H9 (cell line): Measurements from ENCODE around the gene CHMP2A. TPM values are rescaled to one million over a fixed set of nuclear protein-coding genes. Genes with fewer than 3 reads are reported as not detected.

Experiments used
- DNase-seq: peaks from one replicate; pipeline ENCODE4 v3.0.0-alpha.2; 2017
- H2AFZ ChIP-seq: one replicate; pipeline ENCODE4 v1.6.1; 2013; ENCODE audit warnings: mild to moderate bottlenecking, low read length, control low read depth, moderate library complexity
- H2AK5ac ChIP-seq: 2 replicates; pipeline ENCODE4 v1.6.1; 2013; ENCODE audit warnings: low read length, control low read depth, mixed read lengths; ENCODE audit not compliant: insufficient read length
- H2BK120ac ChIP-seq: one replicate; pipeline ENCODE4 v1.6.1; 2013; ENCODE audit warnings: low read depth, mild to moderate bottlenecking, low read length, control low read depth, inconsistent platforms; ENCODE audit not compliant: poor library complexity, severe bottlenecking
- H2BK12ac ChIP-seq: 2 replicates; pipeline ENCODE4 v1.6.1; 2013; ENCODE audit warnings: low read length, control low read depth, mixed read lengths, low read depth; ENCODE audit not compliant: insufficient read length
- H2BK15ac ChIP-seq: 2 replicates; pipeline ENCODE4 v1.6.1; 2013; ENCODE audit warnings: low read depth, low read length, control low read depth
- H2BK20ac ChIP-seq: one replicate; pipeline ENCODE4 v1.6.1; 2013; ENCODE audit warnings: low read depth, mild to moderate bottlenecking, low read length, control low read depth, inconsistent platforms; ENCODE audit not compliant: poor library complexity, severe bottlenecking
- H2BK5ac ChIP-seq: 2 replicates; pipeline ENCODE4 v1.6.1; 2013; ENCODE audit warnings: low read length, control low read depth, mixed read lengths; ENCODE audit not compliant: insufficient read length
- H3K14ac ChIP-seq: 2 replicates; pipeline ENCODE4 v1.6.1; 2013; ENCODE audit warnings: low read length, control low read depth; ENCODE audit not compliant: insufficient read depth
- H3K18ac ChIP-seq: 2 replicates; pipeline ENCODE4 v1.6.1; 2013; ENCODE audit warnings: low read depth, mild to moderate bottlenecking, mixed read lengths, low read length, control low read depth; ENCODE audit not compliant: insufficient read length
- H3K23ac ChIP-seq: 2 replicates; pipeline ENCODE4 v1.6.1; 2013; ENCODE audit warnings: low read length, control low read depth, mixed read lengths, low read depth; ENCODE audit not compliant: insufficient read length
- H3K23me2 ChIP-seq: 2 replicates; pipeline ENCODE4 v1.6.1; 2013; ENCODE audit warnings: low read depth, mild to moderate bottlenecking, mixed read lengths, low read length, control low read depth; ENCODE audit not compliant: insufficient read length, poor library complexity, severe bottlenecking
- H3K27ac ChIP-seq: 2 replicates; pipeline ENCODE4 v1.5.1; 2013; ENCODE audit warnings: low read length, control low read depth, mixed read lengths, low read depth; ENCODE audit not compliant: insufficient read length
- H3K27me3 ChIP-seq: 2 replicates; pipeline ENCODE4 v1.6.1; 2013; ENCODE audit warnings: low read length, control low read depth, inconsistent platforms; ENCODE audit not compliant: insufficient read depth
- H3K4ac ChIP-seq: 2 replicates; pipeline ENCODE4 v1.6.1; 2013; ENCODE audit warnings: low read depth, mild to moderate bottlenecking, control low read depth, inconsistent platforms, low read length, moderate library complexity
- H3K4me1 ChIP-seq: 2 replicates; pipeline ENCODE4 v1.6.1; 2013; ENCODE audit warnings: low read length, control low read depth, inconsistent platforms; ENCODE audit not compliant: insufficient read depth
- H3K4me2 ChIP-seq: 2 replicates; pipeline ENCODE4 v1.6.1; 2013; ENCODE audit warnings: low read length, control low read depth, mixed read lengths; ENCODE audit not compliant: insufficient read length, insufficient read depth
- H3K56ac ChIP-seq: 2 replicates; pipeline ENCODE4 v1.6.1; 2013; ENCODE audit warnings: low read depth, mild to moderate bottlenecking, mixed read lengths, low read length, control low read depth; ENCODE audit not compliant: insufficient read length
- H3K79me1 ChIP-seq: 2 replicates; pipeline ENCODE4 v1.6.1; 2013; ENCODE audit warnings: low read depth, mild to moderate bottlenecking, moderate library complexity, low read length, control low read depth, inconsistent platforms; ENCODE audit not compliant: insufficient read depth, poor library complexity, severe bottlenecking
- H3K79me2 ChIP-seq: 2 replicates; pipeline ENCODE4 v1.6.1; 2013; ENCODE audit warnings: low read length, control low read depth, inconsistent platforms; ENCODE audit not compliant: insufficient read depth
- H3K9ac ChIP-seq: 2 replicates; pipeline ENCODE4 v1.6.1; 2013; ENCODE audit warnings: low read length, control low read depth, mixed read lengths; ENCODE audit not compliant: insufficient read length; ENCODE audit errors: extremely low read depth
- H3K9me3 ChIP-seq: one replicate; pipeline ENCODE4 v1.6.1; 2013; ENCODE audit warnings: low read depth, low read length, inconsistent platforms; ENCODE audit not compliant: control insufficient read depth
- H3T11ph ChIP-seq: one replicate; pipeline ENCODE4 v1.6.1; 2013; ENCODE audit warnings: mild to moderate bottlenecking, low read length, control low read depth, inconsistent platforms
- H4K20me1 ChIP-seq: one replicate; pipeline ENCODE4 v1.6.1; 2013; ENCODE audit not compliant: control insufficient read depth, insufficient read length, insufficient read depth
- H4K5ac ChIP-seq: 2 replicates; pipeline ENCODE4 v1.6.1; 2013; ENCODE audit warnings: low read depth, mild to moderate bottlenecking, mixed read lengths, low read length, control low read depth; ENCODE audit not compliant: insufficient read length
- H4K8ac ChIP-seq: replicated peaks from 2 replicates; pipeline ENCODE4 v1.6.1; 2013; ENCODE audit warnings: low read length, control low read depth, mixed read lengths, low read depth; ENCODE audit not compliant: insufficient read length
- H4K91ac ChIP-seq: 2 replicates; pipeline ENCODE4 v1.6.1; 2013; ENCODE audit warnings: low read depth, mild to moderate bottlenecking, moderate library complexity, mixed read lengths, low read length, control low read depth; ENCODE audit not compliant: insufficient read length
- H3K27ac Mint-ChIP-seq, 3 experiments: 2 replicates in 2 of 3; 3 replicates in 1 of 3; pipeline ENCODE4 v1.8.0; 2020 to 2021; ENCODE audit warnings: mixed read lengths in 3 of 3, mild to moderate bottlenecking in 1 of 3, moderate library complexity in 1 of 3
- H3K27me3 Mint-ChIP-seq: 2 replicates; pipeline ENCODE4 v1.8.0; 2021; ENCODE audit warnings: low read depth, mild to moderate bottlenecking, moderate library complexity, mixed read lengths
- H3K36me3 Mint-ChIP-seq, 3 experiments: 2 replicates in 2 of 3; 3 replicates in 1 of 3; pipeline ENCODE4 v1.8.0; 2020 to 2021; ENCODE audit warnings: low read depth in 3 of 3, mixed read lengths in 3 of 3; ENCODE audit not compliant: insufficient read depth in 1 of 3
- H3K4me1 Mint-ChIP-seq, 2 experiments: 2 replicates each; pipeline ENCODE4 v1.8.0; 2020; ENCODE audit warnings: mixed read lengths in 2 of 2
- H3K4me3 Mint-ChIP-seq, 2 experiments: 2 replicates in 1 of 2; 3 replicates in 1 of 2; pipeline ENCODE4 v1.8.0; 2020 to 2021; ENCODE audit warnings: mild to moderate bottlenecking in 2 of 2, mixed read lengths in 2 of 2, moderate library complexity in 1 of 2
- H3K9me3 Mint-ChIP-seq, 2 experiments: 2 replicates in 1 of 2; 3 replicates in 1 of 2; pipeline ENCODE4 v1.8.0; 2020; ENCODE audit warnings: mild to moderate bottlenecking in 2 of 2, mixed read lengths in 2 of 2, moderate library complexity in 1 of 2
- CTCF ChIP-seq: fragments of 200-600 bp; sonication (generic); conservative IDR thresholded peaks from 3 replicates; pipeline ENCODE4 v1.8.0; 2021; ENCODE audit warnings: antibody characterized with exemption, mild to moderate bottlenecking
- WGBS: extraction: QIAGEN DNeasy Blood & Tissue Kit; methylation state at CpG from one replicate; pipeline ENCODE4 v1.1.7; 2013; ENCODE audit warnings: missing lambda C conversion rate, low lambda C conversion rate, mixed read lengths; ENCODE audit not compliant: insufficient read length; ENCODE audit errors: extremely low coverage; 5-methylcytosine and 5-hydroxymethylcytosine counted together
- total RNA-seq: library from RNA; stranded (reverse); gene quantifications from 2 replicates; pipeline ENCODE4 v1.2.1, GENCODE V29; 2021

Gene CHMP2A
- total RNA-seq, 1 experiment from 2014 or later, result 109 TPM

DNA sequence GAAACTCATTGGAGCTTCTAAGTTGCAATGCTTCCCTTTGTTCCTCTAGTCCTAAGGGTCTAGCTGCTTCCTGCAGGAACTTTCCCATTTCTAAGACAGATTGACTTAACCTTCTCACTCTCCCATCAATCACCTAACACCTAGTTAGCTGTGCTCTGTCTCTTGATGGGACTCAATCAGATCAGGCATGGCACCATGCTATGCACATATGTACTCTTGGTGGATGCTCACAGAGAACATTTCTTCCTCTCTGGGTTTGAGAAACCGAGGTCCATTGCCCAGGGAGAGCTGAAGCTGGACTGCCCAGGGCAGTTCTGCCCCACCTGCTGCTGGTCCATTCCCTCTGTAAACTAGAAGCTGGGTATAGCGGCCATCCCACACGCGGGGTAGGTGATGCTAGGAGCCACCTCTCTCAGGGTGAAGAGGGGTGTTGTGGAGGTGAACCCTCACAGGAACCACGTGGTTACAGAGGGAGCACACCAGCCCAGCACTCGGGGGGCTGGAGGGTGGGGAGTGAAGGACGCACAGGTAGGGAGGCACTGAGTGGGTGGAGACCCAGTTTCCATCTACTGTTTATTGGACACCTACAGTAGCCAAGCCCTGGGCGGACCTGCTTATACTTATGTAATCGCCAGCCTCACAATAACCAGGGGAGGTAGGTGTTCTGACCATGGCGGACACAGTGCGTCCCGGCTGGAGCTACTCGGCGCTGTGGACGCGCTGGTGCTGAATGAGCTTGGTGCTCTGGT lies 6.6 kb upstream of the CHMP2A start:
- no peak overlapping the region for H3K4ac ChIP-seq
- H3K23me2 ChIP-seq, result peaks cover 4% of the 10 kb centered on the region
- H4K8ac ChIP-seq, result no peak overlapping the region
- H3K4me1 ChIP-seq, result no peaks in the 10 kb centered on the region
- H3K27ac ChIP-seq, result no peak overlapping the region
- H2AFZ ChIP-seq, result no peak overlapping the region
- H3K79me1 ChIP-seq, result no peaks in the 10 kb centered on the region
- no peak overlapping the region for H4K91ac ChIP-seq
- H3K4me3 Mint-ChIP-seq, result peak overlapping the region in 1 of 2 experiments; percentile 25; a peak in 1 of 5 replicates
- H3K27me3 Mint-ChIP-seq, result no peaks in the 10 kb centered on the region; the same call in 1 of the 2 replicates
- H2AK5ac ChIP-seq, result no peak overlapping the region
- H2BK20ac ChIP-seq, result no peak overlapping the region
- H3K4me1 Mint-ChIP-seq, result peaks cover 5 to 23% of the 10 kb centered on the region in 2 experiments
- H3K56ac ChIP-seq, result no peak overlapping the region
- H4K5ac ChIP-seq, result no peak overlapping the region
- H3K36me3 Mint-ChIP-seq, result peaks cover 10 to 30% (median 19%) of the 10 kb centered on the region in 3 experiments; a peak in 6 of 7 replicates
- H3K9me3 ChIP-seq, result no peaks in the 10 kb centered on the region
- H3K79me2 ChIP-seq, result peaks cover 8% of the 10 kb centered on the region; the same call in 1 of the 2 replicates
- H3K9ac ChIP-seq, result no peak overlapping the region
- H3K14ac ChIP-seq, result no peak overlapping the region
- H3K4me2 ChIP-seq, result no peak overlapping the region
- WGBS, result no CpG with 5 or more reads among the region's 16 CpGs
- H2BK5ac ChIP-seq, result no peak overlapping the region
- H3K18ac ChIP-seq, result no peak overlapping the region
- H3K9me3 Mint-ChIP-seq, result no peaks in the 10 kb centered on the region; a peak in 1 of 5 replicates
- no peak overlapping the region for H2BK15ac ChIP-seq
- no peak overlapping the region for H2BK12ac ChIP-seq
- H3K27me3 ChIP-seq, result no peaks in the 10 kb centered on the region
- no peak for TF ChIP-seq CTCF
- H4K20me1 ChIP-seq, result no peaks in the 10 kb centered on the region
- no peak overlapping the region for H3K27ac Mint-ChIP-seq
- no peak overlapping the region for H3T11ph ChIP-seq
- H3K23ac ChIP-seq, result no peak overlapping the region
- no peak for DNase-seq
- no peak overlapping the region for H2BK120ac ChIP-seq
